Mucosa of rectum (tissue), 2 donors: ENCODE results near the gene S100A2.
A peak's percentile ranks its signal among the peaks of the same experiment; 100 is the strongest.
"Not testable (repeated sequence)": the region's sequence is repeated elsewhere in the genome, so short reads cannot be mapped to it uniquely, and the experiment has no call there.

ENCODE experiments used
- H3K27ac ChIP-seq, 2 donors: one replicate each; pipeline ENCODE4 v1.7.0; 2013; ENCODE audit warnings: inconsistent platforms in 2 of 2, low read depth in 2 of 2, low read length in 2 of 2
- H3K27me3 ChIP-seq, 2 donors: one replicate each; pipeline ENCODE4 v1.7.0; 2013; ENCODE audit warnings: low read length in 2 of 2; ENCODE audit not compliant: control insufficient read depth in 2 of 2, insufficient read depth in 2 of 2
- H3K36me3 ChIP-seq, 2 donors: one replicate each; pipeline ENCODE4 v1.7.0; 2013; ENCODE audit warnings: low read length in 2 of 2; ENCODE audit not compliant: control insufficient read depth in 2 of 2, insufficient read depth in 2 of 2
- H3K4me1 ChIP-seq, 2 donors: one replicate each; pipeline ENCODE4 v1.7.0; 2013; ENCODE audit warnings: low read length in 2 of 2, mild to moderate bottlenecking in 1 of 2; ENCODE audit not compliant: control insufficient read depth in 2 of 2, insufficient read depth in 2 of 2
- H3K4me3 ChIP-seq, 2 donors: one replicate each; pipeline ENCODE4 v1.7.0; 2013; ENCODE audit warnings: low read length in 2 of 2
- H3K9ac ChIP-seq, 2 donors: one replicate each; pipeline ENCODE4 v1.7.0; 2013; ENCODE audit warnings: low read length in 2 of 2, low read depth in 1 of 2, mild to moderate bottlenecking in 1 of 2
- H3K9me3 ChIP-seq, 2 donors: one replicate each; pipeline ENCODE4 v1.7.0; 2013; ENCODE audit warnings: low read length in 2 of 2; ENCODE audit not compliant: control insufficient read depth in 2 of 2
- donor health status: healthy.
- donor health status: Normal muscosa, but diverticular disease.

Gene S100A2

DNA sequence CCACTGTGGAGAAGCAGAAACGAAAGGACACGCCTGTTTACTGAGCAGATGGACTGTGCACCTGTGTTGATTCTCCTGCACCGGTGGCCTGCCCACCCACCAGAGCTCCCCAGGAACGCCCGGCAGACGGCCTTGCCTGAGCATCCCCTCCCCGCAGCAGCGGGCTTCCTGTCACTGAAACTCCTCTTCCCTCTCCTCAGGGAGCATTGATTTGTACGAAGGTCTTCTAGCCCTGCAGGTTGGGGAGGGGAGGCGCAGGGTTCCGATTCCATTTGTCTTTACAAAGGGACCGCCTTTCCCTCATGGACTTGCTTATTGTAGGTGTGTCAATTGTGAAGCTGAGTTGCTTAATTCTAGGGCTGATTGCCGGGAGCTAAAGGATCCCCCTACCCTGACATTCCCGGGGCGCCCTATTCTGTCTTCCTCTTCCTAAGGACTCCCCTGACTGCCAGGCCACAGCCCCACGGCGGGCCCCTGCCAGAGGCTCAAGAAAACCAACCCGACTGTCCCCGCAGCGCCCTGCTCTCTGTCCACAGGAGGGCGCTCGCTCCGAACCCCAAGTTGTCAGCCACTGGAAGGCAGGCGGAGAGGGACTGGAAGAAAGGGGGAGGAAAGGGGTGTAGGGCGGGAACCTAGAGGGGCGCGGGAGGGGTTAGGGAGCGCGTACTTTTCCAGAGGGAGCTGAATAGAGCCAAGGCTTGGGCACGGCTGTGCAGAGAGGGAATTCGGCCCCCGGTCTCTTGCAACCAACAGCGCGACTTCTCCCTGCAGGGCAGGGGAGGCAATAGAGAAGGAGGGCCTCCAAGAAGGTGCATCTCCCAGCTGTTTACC is 32.7 kb downstream of the S100A2 start:
- peak overlapping the region; percentile 100 for H3K9ac ChIP-seq
- no peaks in the 10 kb centered on the region for H3K27me3 ChIP-seq
- no peaks in the 10 kb centered on the region for H3K9me3 ChIP-seq
- H3K4me1 ChIP-seq: peaks cover 56 to 59% of the 10 kb centered on the region in 2 donors
- H3K4me3 ChIP-seq: peak overlapping the region; percentile 95 to 98
- peak overlapping the region; percentile 99 to 100 for H3K27ac ChIP-seq
- peaks cover 0 to 3% of the 10 kb centered on the region in 2 donors for H3K36me3 ChIP-seq

DNA sequence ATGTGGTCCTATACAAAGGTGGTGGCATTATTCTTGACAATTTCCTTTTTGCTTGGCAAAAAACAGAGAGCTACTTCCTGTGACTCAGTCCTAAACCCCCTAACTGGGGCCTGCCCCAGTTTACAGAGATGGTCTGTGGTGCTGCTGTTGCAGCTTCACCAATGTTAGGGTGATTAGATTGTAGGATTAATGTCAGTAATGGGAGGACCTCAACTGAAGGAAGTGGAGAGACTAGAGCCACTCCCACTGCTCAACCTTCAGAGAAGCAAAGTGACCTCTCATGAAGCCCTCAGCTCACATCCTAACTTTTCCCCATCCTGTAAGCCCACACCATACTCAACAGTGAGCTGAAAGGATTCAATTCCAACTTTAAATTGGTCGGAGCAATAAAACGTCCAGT is 33.5 kb downstream of the S100A2 start:
- peak overlapping the region; percentile 99 to 100 for H3K27ac ChIP-seq
- H3K9ac ChIP-seq: peak overlapping the region; percentile 81 to 100
- peaks cover 49 to 51% of the 10 kb centered on the region in 2 donors for H3K4me1 ChIP-seq
- no peaks in the 10 kb centered on the region for H3K27me3 ChIP-seq
- H3K9me3 ChIP-seq: no peaks in the 10 kb centered on the region
- peak overlapping the region in 1 of 2 donors; percentile 72 for H3K4me3 ChIP-seq
- H3K36me3 ChIP-seq: peaks cover 0 to 3% of the 10 kb centered on the region in 2 donors

DNA sequence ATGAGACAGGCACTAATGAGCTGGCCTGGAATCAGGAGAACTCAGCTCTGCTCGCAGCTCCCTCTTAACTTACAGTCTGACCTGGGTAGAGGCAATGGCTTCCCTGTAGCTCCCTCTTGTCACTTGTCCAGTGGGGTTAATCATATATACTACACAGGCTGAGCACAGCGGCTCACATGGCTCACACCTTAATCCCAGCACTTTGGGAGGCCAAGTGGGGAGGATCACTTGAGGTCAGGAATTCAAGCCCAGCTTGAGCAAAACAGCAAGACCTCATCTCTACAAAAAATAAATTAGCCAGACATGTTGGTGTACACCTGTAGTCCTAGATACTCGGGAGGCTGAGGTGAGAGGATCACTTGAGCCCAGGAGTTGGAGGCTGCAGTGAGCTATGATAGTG is 34.0 kb downstream of the S100A2 start:
- H3K36me3 ChIP-seq: peaks cover 0 to 3% of the 10 kb centered on the region in 2 donors
- peaks cover 44 to 45% of the 10 kb centered on the region in 2 donors for H3K4me1 ChIP-seq
- H3K27ac ChIP-seq: peak overlapping the region; percentile 99 to 100
- no peaks in the 10 kb centered on the region for H3K27me3 ChIP-seq
- no peak overlapping the region for H3K4me3 ChIP-seq
- no peak overlapping the region for H3K9ac ChIP-seq
- no peaks in the 10 kb centered on the region for H3K9me3 ChIP-seq

DNA sequence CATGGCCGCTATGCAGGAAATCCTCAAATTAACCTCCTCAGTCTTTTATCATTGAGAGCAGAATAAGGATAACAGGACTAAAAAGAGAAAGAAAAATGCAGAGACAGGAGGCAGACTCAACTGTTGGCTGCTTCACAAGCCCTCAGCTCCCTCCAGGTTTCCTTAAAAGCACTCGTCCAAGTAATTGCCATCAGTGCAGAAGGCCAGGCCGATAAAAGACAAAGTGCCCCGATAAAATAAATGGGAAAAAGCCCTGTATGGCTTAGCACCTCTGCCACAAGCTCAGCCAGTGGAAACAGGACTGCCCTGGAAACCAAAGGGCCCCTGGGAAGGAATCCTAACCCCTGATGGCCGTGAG is 38.0 kb downstream of the S100A2 start:
- Histone ChIP-seq H3K27ac (no peak overlapping the region), H3K27me3 (no peaks in the 10 kb centered on the region), H3K9me3 (no peaks in the 10 kb centered on the region), H3K4me1 (peaks cover 12% of the 10 kb centered on the region in 2 donors), H3K4me3 (no peak overlapping the region), H3K36me3 (no peaks in the 10 kb centered on the region), H3K9ac (no peak overlapping the region)

DNA sequence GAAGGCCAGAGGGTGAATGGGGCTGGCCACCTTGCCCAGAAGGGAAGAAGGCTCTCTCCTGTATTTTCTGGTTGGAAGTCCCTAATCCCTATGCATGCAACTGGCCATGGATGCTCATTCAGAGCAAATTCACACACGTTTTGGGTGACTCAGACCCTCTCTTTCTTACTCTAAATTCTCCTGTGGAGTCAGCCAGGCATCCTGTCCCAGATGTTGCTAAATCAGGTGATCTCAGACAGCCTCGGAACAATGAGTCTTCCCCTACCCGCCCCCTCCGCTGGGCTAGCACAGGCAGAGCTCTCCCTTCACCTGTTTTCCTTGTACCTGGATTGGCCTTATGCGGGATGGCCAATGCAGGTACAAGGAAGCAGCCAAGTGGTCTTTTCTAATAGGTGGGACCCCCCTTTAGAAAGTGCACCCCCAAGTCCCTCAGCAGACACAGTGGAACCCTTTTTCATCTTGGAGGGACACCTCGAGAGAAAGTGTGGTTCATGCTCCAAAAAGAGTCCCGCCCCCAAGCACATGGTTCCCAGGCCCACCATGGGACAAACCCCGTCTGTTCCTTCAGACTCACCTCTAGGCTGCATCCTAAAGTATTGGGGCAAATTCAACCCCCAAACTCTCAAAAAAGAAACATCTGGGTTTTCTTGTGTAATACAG is 38.5 kb downstream of the S100A2 start:
- Histone ChIP-seq H3K9me3 (no peaks in the 10 kb centered on the region), H3K4me1 (peaks cover 7% of the 10 kb centered on the region in 2 donors), H3K27me3 (no peaks in the 10 kb centered on the region), H3K36me3 (no peaks in the 10 kb centered on the region), H3K27ac (no peak overlapping the region), H3K4me3 (no peak overlapping the region), H3K9ac (no peak overlapping the region)

DNA sequence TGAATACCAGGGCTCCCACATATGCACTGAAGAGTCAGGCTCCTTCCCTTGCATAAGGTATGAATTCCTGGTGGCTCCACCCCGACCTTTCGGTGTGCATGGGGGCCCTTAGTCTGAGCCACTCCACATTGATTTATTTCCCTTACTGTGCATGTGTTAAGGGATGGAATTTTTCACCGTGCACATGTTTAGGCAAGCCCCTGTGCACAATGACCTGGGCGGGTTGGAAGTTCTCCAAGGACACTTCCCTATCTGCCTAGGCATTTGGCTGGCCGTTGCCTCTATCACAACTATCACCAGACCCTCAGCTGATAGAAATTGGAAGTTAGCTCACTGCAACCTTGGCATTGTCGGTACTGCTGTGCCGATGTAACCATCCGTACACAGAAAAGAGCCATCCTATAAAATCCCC is 39.5 kb downstream of the S100A2 start:
- Histone ChIP-seq H3K9me3 (no peaks in the 10 kb centered on the region), H3K27me3 (no peaks in the 10 kb centered on the region), H3K4me3 (no peak overlapping the region), H3K9ac (no peak overlapping the region), H3K36me3 (no peaks in the 10 kb centered on the region), H3K4me1 (peaks cover 0 to 3% of the 10 kb centered on the region in 2 donors), H3K27ac (no peak overlapping the region)

DNA sequence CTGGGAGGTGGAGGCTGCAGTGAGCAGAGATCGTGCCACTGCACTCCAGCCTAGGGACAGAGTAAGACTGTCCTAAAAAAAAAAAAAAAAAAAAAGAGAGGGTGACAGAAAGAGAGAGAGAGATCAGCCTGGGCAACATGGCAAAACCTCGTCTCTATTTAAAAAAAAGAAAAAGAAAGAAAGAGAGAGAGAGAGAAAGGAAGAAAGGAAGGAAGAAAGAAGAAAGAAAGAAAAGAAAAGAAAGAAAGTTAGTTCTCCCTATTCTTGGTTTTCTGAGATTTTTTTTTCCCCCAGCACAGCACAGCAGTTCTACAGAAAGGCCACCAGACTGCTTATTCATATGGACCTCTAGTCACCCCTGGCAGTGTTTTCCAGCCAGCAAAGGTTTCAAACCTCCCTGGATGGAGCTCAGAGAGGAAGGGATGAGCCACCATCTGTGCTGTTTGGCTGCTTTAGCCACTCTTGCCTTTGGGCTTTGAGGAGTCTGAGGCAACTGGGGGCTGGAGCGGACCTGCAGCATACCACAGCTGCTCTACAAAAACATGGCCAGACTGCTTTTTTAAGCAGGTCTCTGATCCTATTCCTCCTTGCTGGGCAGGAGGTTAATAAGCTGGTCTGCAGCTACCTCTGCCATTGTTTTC is 40.4 kb downstream of the S100A2 start:
- H3K4me1 ChIP-seq: peaks cover 4 to 8% of the 10 kb centered on the region in 2 donors
- no peaks in the 10 kb centered on the region for H3K9me3 ChIP-seq
- no peak overlapping the region for H3K4me3 ChIP-seq
- no peaks in the 10 kb centered on the region for H3K36me3 ChIP-seq
- H3K27ac ChIP-seq: no peak overlapping the region
- H3K9ac ChIP-seq: no peak overlapping the region
- H3K27me3 ChIP-seq: no peaks in the 10 kb centered on the region

DNA sequence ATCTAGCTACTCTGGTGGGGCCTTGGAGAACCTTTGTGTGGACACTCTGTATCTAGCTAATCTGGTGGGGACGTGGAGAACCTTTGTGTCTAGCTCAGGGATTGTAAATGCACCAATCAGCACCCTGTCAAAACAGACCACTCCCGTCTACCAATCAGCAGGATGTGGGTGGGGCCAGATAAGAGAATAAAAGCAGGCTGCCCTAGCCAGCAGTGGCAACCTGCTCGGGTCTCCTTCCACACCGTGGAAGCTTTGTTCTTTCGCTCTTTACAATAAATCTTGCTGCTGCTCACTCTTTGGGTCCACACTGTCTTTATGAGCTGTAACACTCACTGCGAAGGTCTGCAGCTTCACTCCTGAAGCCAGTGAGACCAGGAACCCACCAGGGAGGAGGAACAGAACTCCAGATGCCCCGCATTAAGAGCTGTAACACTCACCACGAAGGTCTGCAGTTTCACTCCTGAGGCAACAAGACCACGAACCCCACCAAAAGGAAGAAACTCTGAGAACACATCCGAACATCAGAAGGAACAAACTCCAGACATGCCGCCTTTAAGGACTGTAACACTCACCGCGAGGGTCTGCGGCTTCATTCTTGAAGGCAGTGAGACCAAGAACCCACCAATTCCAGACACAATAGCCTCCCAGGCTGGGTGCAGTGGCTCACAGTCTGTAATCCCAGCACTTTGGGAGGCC is 43.1 kb downstream of the S100A2 start:
- H3K9me3 ChIP-seq, H3K4me1 ChIP-seq, H3K36me3 ChIP-seq, H3K27ac ChIP-seq, H3K4me3 ChIP-seq, H3K27me3 ChIP-seq, H3K9ac ChIP-seq: not testable (repeated sequence)

DNA sequence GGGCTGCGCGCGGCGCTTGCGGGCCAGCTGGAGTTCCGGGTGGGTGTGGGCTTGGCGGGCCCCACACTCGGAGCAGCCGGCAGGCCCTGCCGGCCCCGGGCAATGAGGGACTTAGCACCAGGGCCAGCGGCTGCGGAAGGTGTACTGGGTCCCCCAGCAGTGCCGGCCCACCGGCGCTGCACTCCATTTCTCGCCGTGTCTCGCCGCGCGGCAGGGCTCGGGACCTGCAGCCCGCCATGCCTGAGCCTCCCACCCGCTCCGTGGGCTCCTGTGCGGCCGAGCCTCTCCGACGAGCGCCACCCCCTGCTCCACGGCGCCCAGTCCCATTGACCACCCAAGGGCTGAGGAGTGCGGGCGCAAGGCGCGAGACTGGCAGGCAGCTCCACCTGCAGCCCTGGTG is 43.8 kb downstream of the S100A2 start:
- H3K4me3 ChIP-seq, H3K9ac ChIP-seq, H3K4me1 ChIP-seq, H3K27ac ChIP-seq, H3K9me3 ChIP-seq, H3K36me3 ChIP-seq, H3K27me3 ChIP-seq: not testable (repeated sequence)
